Endothelial cell (in vitro differentiated cells): Measurements from ENCODE around the gene RMND5B. TPM values are rescaled to one million over a fixed set of nuclear protein-coding genes. Genes with fewer than 3 reads are reported as not detected.
"Not testable (repeated sequence)": the region's sequence is repeated elsewhere in the genome, so short reads cannot be mapped to it uniquely, and the experiment has no call there.

Experiments used
- DNase-seq: peaks from one replicate; pipeline ENCODE4 v3.0.0; 2021; ENCODE audit warnings: low spot score
- H3K27ac Mint-ChIP-seq: one replicate; pipeline ENCODE4 v1.8.0; 2021; ENCODE audit warnings: mixed read lengths, inconsistent platforms; ENCODE audit not compliant: unreplicated experiment
- H3K27me3 Mint-ChIP-seq: one replicate; pipeline ENCODE4 v1.8.0; 2021; ENCODE audit warnings: mild to moderate bottlenecking, moderate library complexity, mixed read lengths, inconsistent platforms; ENCODE audit not compliant: unreplicated experiment
- H3K36me3 Mint-ChIP-seq: one replicate; pipeline ENCODE4 v1.8.0; 2021; ENCODE audit warnings: mild to moderate bottlenecking, low read depth, mixed read lengths, inconsistent platforms; ENCODE audit not compliant: unreplicated experiment
- H3K4me1 Mint-ChIP-seq: one replicate; pipeline ENCODE4 v1.8.0; 2021; ENCODE audit warnings: mild to moderate bottlenecking, mixed read lengths, inconsistent platforms; ENCODE audit not compliant: unreplicated experiment
- H3K4me3 Mint-ChIP-seq: one replicate; pipeline ENCODE4 v1.8.0; 2021; ENCODE audit warnings: mild to moderate bottlenecking, mixed read lengths, inconsistent platforms; ENCODE audit not compliant: unreplicated experiment
- H3K9me3 Mint-ChIP-seq: one replicate; pipeline ENCODE4 v1.8.0; 2021; ENCODE audit warnings: mixed read lengths, inconsistent platforms; ENCODE audit not compliant: unreplicated experiment
- CTCF ChIP-seq: fragments of 200-600 bp; sonication (generic); IDR thresholded peaks from one replicate; pipeline ENCODE4 v1.5.0; 2021; ENCODE audit warnings: antibody characterized with exemption; ENCODE audit not compliant: unreplicated experiment
- total RNA-seq: library from RNA; stranded (reverse); fragmentation: NEBNext Ultra II Directional; extraction: Animal tissue kit (Norgen Biotek cat#: 25700); gene quantifications from one replicate; pipeline ENCODE4 v1.2.1, GENCODE V29; 2021; ENCODE audit not compliant: unreplicated experiment

RMND5B gene
- total RNA-seq, 1 donor from 2014 or later, result 70.4 TPM

- no peak overlapping the region for H3K27ac Mint-ChIP-seq
- no peaks in the 10 kb centered on the region for H3K36me3 Mint-ChIP-seq
- DNase-seq, result no peak
- peaks cover 23% of the 10 kb centered on the region for H3K4me1 Mint-ChIP-seq
- no peak for TF ChIP-seq CTCF
- H3K9me3 Mint-ChIP-seq, result no peaks in the 10 kb centered on the region
- H3K4me3 Mint-ChIP-seq, result no peak overlapping the region
- peaks cover 11% of the 10 kb centered on the region for H3K27me3 Mint-ChIP-seq
Measured at GRCh38 chr5:178086266-178086665, 44.5 kb upstream of the RMND5B start.

- DNase-seq, H3K9me3 Mint-ChIP-seq, H3K27ac Mint-ChIP-seq, H3K27me3 Mint-ChIP-seq, H3K4me3 Mint-ChIP-seq, H3K36me3 Mint-ChIP-seq: not testable (repeated sequence)
- peaks cover 20% of the 10 kb centered on the region for H3K4me1 Mint-ChIP-seq
Measured at GRCh38 chr5:178087199-178087598, 43.6 kb upstream of the RMND5B start.

- no peak for TF ChIP-seq CTCF
- H3K36me3 Mint-ChIP-seq, result peaks cover 7% of the 10 kb centered on the region
- peaks cover 7% of the 10 kb centered on the region for H3K27me3 Mint-ChIP-seq
- H3K27ac Mint-ChIP-seq, result no peak overlapping the region
- DNase-seq, result no peak
- H3K4me1 Mint-ChIP-seq, result peaks cover 10% of the 10 kb centered on the region
- H3K9me3 Mint-ChIP-seq, result no peaks in the 10 kb centered on the region
- H3K4me3 Mint-ChIP-seq, result no peak overlapping the region
Measured at GRCh38 chr5:178090856-178091255, 40.0 kb upstream of the RMND5B start.

- H3K27me3 Mint-ChIP-seq, result peaks cover 5% of the 10 kb centered on the region
- H3K4me1 Mint-ChIP-seq, result peaks cover 15% of the 10 kb centered on the region
- TF ChIP-seq CTCF, result no peak
- DNase-seq, result no peak
- H3K4me3 Mint-ChIP-seq, result no peak overlapping the region
- no peaks in the 10 kb centered on the region for H3K9me3 Mint-ChIP-seq
- H3K27ac Mint-ChIP-seq, result no peak overlapping the region
- peaks cover 13% of the 10 kb centered on the region for H3K36me3 Mint-ChIP-seq
Measured at GRCh38 chr5:178093134-178093533, 37.7 kb upstream of the RMND5B start.

- H3K9me3 Mint-ChIP-seq, result no peaks in the 10 kb centered on the region
- no peak for DNase-seq
- H3K4me3 Mint-ChIP-seq, result peak overlapping the region; percentile 52
- H3K4me1 Mint-ChIP-seq, result peaks cover 15% of the 10 kb centered on the region
- peak overlapping the region; percentile 65 for H3K27ac Mint-ChIP-seq
- peaks cover 5% of the 10 kb centered on the region for H3K27me3 Mint-ChIP-seq
- H3K36me3 Mint-ChIP-seq, result peaks cover 13% of the 10 kb centered on the region
- TF ChIP-seq CTCF, result no peak
Measured at GRCh38 chr5:178094345-178094744, 36.5 kb upstream of the RMND5B start.

GRCh38 chr5:178098685-178099084 is 32.1 kb upstream of the RMND5B start:
- H3K27me3 Mint-ChIP-seq, result peaks cover 5% of the 10 kb centered on the region
- no peaks in the 10 kb centered on the region for H3K9me3 Mint-ChIP-seq
- H3K4me1 Mint-ChIP-seq, result peaks cover 12% of the 10 kb centered on the region
- H3K27ac Mint-ChIP-seq, result no peak overlapping the region
- no peak for DNase-seq
- H3K36me3 Mint-ChIP-seq, result peaks cover 13% of the 10 kb centered on the region
- no peak for TF ChIP-seq CTCF
- no peak overlapping the region for H3K4me3 Mint-ChIP-seq
